ENCODE results near the gene TTC28. TPM values are rescaled to one million over a fixed set of nuclear protein-coding genes. Genes with fewer than 3 reads are reported as not detected.

TTC28 gene
- total and polyA plus RNA-seq, 2 donors (not counting 1 experiment from before 2014, with no cell fraction given), result 8.2 to 31.4 TPM

- Histone ChIP-seq H4K20me1 (ENCODE audit: control insufficient read depth, extremely low read depth, insufficient read depth, low read length) (no peaks in the 10 kb centered on the region), H2AFZ (ENCODE audit: low read length) (no peak overlapping the region), H3K9me3 (ENCODE audit: control insufficient read depth, insufficient read depth, low read depth, low read length) (no peaks in the 10 kb centered on the region), H3K4me3 (replicated peaks in 1 of 4; ENCODE audit: control extremely low read depth in 1 of 4, insufficient read depth in 1 of 4, low read depth in 3 of 4, low read length in 4 of 4) (no peak overlapping the region), H3K79me2 (ENCODE audit: control insufficient read depth, insufficient read depth, low read length) (no peaks in the 10 kb centered on the region), H3K9ac (ENCODE audit: insufficient read depth, low read length) (no peak overlapping the region), H3K4me1 (ENCODE audit: control insufficient read depth, extremely low read depth, insufficient read depth, low read length) (peaks cover 17% of the 10 kb centered on the region), H3K36me3 (ENCODE audit: control insufficient read depth, insufficient read depth, low read length) (no peaks in the 10 kb centered on the region), H3K4me2 (ENCODE audit: extremely low read depth, insufficient read depth, low read length) (no peak overlapping the region), H3K27me3 (ENCODE audit: control insufficient read depth, insufficient read depth, low read length) (no peaks in the 10 kb centered on the region), H3K27ac (ENCODE audit: insufficient read depth, low read length) (no peak overlapping the region)
- no peak for DNase-seq (ENCODE audit: low read depth in 2 of 2)
- no peak for TF ChIP-seq EZH2 (IDR thresholded peaks at IDR 0.05; ENCODE audit: low read length, missing control alignments)
- TF ChIP-seq CTCF (conservative IDR thresholded peaks at IDR 0.05 in 1 of 2, IDR thresholded peaks at IDR 0.05 in 1 of 2; ENCODE audit: low read depth in 1 of 2, low read length in 2 of 2), result no peak
Measured at GRCh38 chr22:28031383-28031922, 648.2 kb downstream of the TTC28 start.

GRCh38 chr22:28030473-28030872 lies 649.2 kb downstream of the TTC28 start:
- peak in 1 of 2 donors; percentile 30 for DNase-seq (ENCODE audit: low read depth in 2 of 2)
- Histone ChIP-seq H3K27ac (ENCODE audit: insufficient read depth, low read length) (no peak overlapping the region), H3K4me1 (ENCODE audit: control insufficient read depth, extremely low read depth, insufficient read depth, low read length) (peaks cover 17% of the 10 kb centered on the region)

GRCh38 chr22:28029956-28030355 lies 649.7 kb downstream of the TTC28 start:
- no peaks in the 10 kb centered on the region for H3K27me3 ChIP-seq (ENCODE audit: control insufficient read depth, insufficient read depth, low read length)
- no peak overlapping the region for H2AFZ ChIP-seq (ENCODE audit: low read length)
- no peak overlapping the region for H3K9ac ChIP-seq (ENCODE audit: insufficient read depth, low read length)
- no peaks in the 10 kb centered on the region for H4K20me1 ChIP-seq (ENCODE audit: control insufficient read depth, extremely low read depth, insufficient read depth, low read length)
- TF ChIP-seq CTCF (conservative IDR thresholded peaks at IDR 0.05 in 1 of 2, IDR thresholded peaks at IDR 0.05 in 1 of 2; ENCODE audit: low read depth in 1 of 2, low read length in 2 of 2) (no peak), EZH2 (IDR thresholded peaks at IDR 0.05; ENCODE audit: low read length, missing control alignments) (no peak)
- H3K36me3 ChIP-seq (ENCODE audit: control insufficient read depth, insufficient read depth, low read length), result no peaks in the 10 kb centered on the region
- H3K27ac ChIP-seq (ENCODE audit: insufficient read depth, low read length), result no peak overlapping the region
- peaks cover 15% of the 10 kb centered on the region for H3K4me1 ChIP-seq (ENCODE audit: control insufficient read depth, extremely low read depth, insufficient read depth, low read length)
- no peak overlapping the region for H3K4me3 ChIP-seq (replicated peaks in 1 of 4; ENCODE audit: control extremely low read depth in 1 of 4, insufficient read depth in 1 of 4, low read depth in 3 of 4, low read length in 4 of 4)
- DNase-seq (ENCODE audit: low read depth in 2 of 2), result no peak
- no peaks in the 10 kb centered on the region for H3K9me3 ChIP-seq (ENCODE audit: control insufficient read depth, insufficient read depth, low read depth, low read length)
- H3K4me2 ChIP-seq (ENCODE audit: extremely low read depth, insufficient read depth, low read length), result no peak overlapping the region
- no peaks in the 10 kb centered on the region for H3K79me2 ChIP-seq (ENCODE audit: control insufficient read depth, insufficient read depth, low read length)

More at GRCh38 chr22:28030473-28030872, 649.2 kb downstream of the TTC28 start:
- H4K20me1 ChIP-seq (ENCODE audit: control insufficient read depth, extremely low read depth, insufficient read depth, low read length), result no peaks in the 10 kb centered on the region
- no peak overlapping the region for H2AFZ ChIP-seq (ENCODE audit: low read length)
- no peaks in the 10 kb centered on the region for H3K27me3 ChIP-seq (ENCODE audit: control insufficient read depth, insufficient read depth, low read length)
- H3K4me2 ChIP-seq (ENCODE audit: extremely low read depth, insufficient read depth, low read length), result no peak overlapping the region
- no peaks in the 10 kb centered on the region for H3K79me2 ChIP-seq (ENCODE audit: control insufficient read depth, insufficient read depth, low read length)
- no peak overlapping the region for H3K4me3 ChIP-seq (replicated peaks in 1 of 4; ENCODE audit: control extremely low read depth in 1 of 4, insufficient read depth in 1 of 4, low read depth in 3 of 4, low read length in 4 of 4)
- TF ChIP-seq EZH2 (IDR thresholded peaks at IDR 0.05; ENCODE audit: low read length, missing control alignments), result no peak
- no peak for TF ChIP-seq CTCF (conservative IDR thresholded peaks at IDR 0.05 in 1 of 2, IDR thresholded peaks at IDR 0.05 in 1 of 2; ENCODE audit: low read depth in 1 of 2, low read length in 2 of 2)
- no peak overlapping the region for H3K9ac ChIP-seq (ENCODE audit: insufficient read depth, low read length)
- no peaks in the 10 kb centered on the region for H3K36me3 ChIP-seq (ENCODE audit: control insufficient read depth, insufficient read depth, low read length)
- no peaks in the 10 kb centered on the region for H3K9me3 ChIP-seq (ENCODE audit: control insufficient read depth, insufficient read depth, low read depth, low read length)
